ENCODE results near the gene AFTPH. TPM values are rescaled to one million over a fixed set of nuclear protein-coding genes. Genes with fewer than 3 reads are reported as not detected.

The AFTPH gene
- 10 to 100 TPM; 32.0 to 52.9 TPM for total RNA-seq

DNA sequence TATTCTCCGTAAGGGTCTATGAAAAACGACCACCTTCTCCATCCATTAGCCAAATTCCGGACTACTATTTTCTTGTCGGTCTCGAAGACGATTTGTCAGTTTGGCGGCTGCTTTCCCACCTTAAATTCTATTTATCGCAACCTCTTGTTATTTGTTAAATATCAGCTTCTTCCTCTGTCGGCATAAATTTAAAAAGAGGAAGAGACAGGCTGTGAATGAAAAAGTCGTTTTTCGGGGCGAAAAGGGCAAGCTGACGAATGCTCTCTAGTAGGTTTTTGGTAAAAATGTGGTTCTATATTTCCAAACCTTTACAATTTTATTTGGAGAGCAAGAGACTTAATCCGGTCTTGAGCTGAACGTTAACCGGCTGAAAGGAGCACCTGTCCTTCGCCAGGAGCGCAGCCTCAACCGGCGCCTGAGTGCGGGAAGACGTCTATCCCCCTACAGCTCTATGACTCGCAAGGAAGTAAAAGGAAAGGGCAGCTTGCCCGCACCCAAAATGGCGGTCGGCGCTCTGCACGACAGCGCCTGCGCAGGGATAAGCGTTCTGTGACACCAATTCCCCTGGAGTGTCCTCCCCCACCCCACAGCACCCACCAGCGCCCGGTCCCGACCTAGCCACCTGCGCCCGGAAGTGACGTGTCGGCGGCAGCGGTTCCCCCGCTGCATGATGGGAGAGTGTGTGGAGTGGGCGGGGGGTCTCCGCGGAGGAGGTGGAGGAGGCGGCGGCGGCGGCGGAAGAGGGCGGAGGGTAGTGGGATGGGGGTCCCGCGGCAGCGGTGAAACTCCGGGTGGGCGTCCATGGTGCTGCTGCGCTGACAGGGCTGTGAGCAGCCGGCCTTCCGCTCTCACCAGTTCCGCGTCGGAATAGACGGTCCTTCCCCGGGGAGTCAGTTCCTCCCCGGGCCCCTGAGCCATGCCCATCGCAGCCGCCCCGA is at the start of gene AFTPH:
Gene AFTPH, plus strand, starts transcription at position 663 of the 938 bp plus-strand sequence. CDS start 27,147 bp downstream, outside the sequence.
- intact Hi-C loops (cut with DNase I) = loop anchor here (5.0 kb wide), 1 partner anchor 343 kb away; no protein-coding TSS in a partner anchor

DNA sequence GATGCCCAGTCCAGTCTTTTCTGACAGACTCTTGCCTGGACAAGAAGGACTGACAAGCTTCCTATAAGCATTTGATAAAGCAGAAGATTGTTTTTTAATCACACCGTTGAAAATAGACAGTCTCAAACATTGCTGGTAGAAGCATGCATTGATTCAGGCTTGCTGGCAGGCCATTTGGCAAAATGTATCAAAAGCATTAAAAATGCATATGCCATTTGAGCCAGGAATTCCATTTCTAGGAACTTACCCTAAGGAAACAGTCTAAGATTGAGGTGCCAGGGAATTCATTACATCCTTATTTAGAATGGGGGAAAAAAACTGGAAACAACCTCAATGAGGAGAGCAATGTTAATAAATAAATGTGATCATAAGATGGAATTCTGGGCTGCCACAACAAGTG is 49.5 kb upstream of the AFTPH start:
- H3K4me1 ChIP-seq = no peaks in the 10 kb centered on the region
- WGBS, 2 donors = 48 to 74% methylated on average over 1 of the region's 1 CpG
- H3K4me3 ChIP-seq = no peak overlapping the region

More for the DNA sequence above, at the start of gene AFTPH:
- Histone ChIP-seq H3K4me1 (peaks cover 16% of the 10 kb centered on the region), H3K27ac (peak within 1 kb of the TSS; percentile 95 to 96 (median 95)), H3K4me3 (peak within 1 kb of the TSS; percentile 61 to 100), H3K9me3 (no peaks in the 10 kb centered on the region), H3K27me3 (no peaks in the 10 kb centered on the region), H3K36me3 (replicated peaks in 1 of 2; ENCODE audit: insufficient read depth in 1 of 2, low read depth in 2 of 2) (no peaks in the 10 kb centered on the region)
- 0% methylated on average over 50 to 67 of the region's 67 CpGs for WGBS, 2 donors
- TF ChIP-seq, protein P1, sequence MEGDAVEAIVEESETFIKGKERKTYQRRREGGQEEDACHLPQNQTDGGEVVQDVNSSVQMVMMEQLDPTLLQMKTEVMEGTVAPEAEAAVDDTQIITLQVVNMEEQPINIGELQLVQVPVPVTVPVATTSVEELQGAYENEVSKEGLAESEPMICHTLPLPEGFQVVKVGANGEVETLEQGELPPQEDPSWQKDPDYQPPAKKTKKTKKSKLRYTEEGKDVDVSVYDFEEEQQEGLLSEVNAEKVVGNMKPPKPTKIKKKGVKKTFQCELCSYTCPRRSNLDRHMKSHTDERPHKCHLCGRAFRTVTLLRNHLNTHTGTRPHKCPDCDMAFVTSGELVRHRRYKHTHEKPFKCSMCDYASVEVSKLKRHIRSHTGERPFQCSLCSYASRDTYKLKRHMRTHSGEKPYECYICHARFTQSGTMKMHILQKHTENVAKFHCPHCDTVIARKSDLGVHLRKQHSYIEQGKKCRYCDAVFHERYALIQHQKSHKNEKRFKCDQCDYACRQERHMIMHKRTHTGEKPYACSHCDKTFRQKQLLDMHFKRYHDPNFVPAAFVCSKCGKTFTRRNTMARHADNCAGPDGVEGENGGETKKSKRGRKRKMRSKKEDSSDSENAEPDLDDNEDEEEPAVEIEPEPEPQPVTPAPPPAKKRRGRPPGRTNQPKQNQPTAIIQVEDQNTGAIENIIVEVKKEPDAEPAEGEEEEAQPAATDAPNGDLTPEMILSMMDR (IDR thresholded peaks at IDR 0.05) = peak in 1 of 7 experiments; percentile 17
- peak; percentile 82 to 98 (median 95) for TF ChIP-seq POLR2A (IDR thresholded peaks at IDR 0.05)
- peak; percentile 97 for ATAC-seq
- DNase-seq = peak; percentile 99

GRCh38 chr2:64477037-64477436 is 47.1 kb upstream of the AFTPH start:
- Histone ChIP-seq H3K27ac (no peak overlapping the region), H3K9me3 (no peaks in the 10 kb centered on the region), H3K27me3 (no peaks in the 10 kb centered on the region), H3K4me1 (no peaks in the 10 kb centered on the region), H3K36me3 (replicated peaks in 1 of 2; ENCODE audit: insufficient read depth in 1 of 2, low read depth in 2 of 2) (no peaks in the 10 kb centered on the region), H3K4me3 (no peak overlapping the region)
- WGBS, 2 donors = 91 to 95% methylated on average over 1 of the region's 1 CpG
- ATAC-seq = no peak
- intact Hi-C loops (cut with DNase I) = no loop called here
- no peak for DNase-seq
- no peak for TF ChIP-seq POLR2A (IDR thresholded peaks at IDR 0.05)
- TF ChIP-seq, protein P1 (IDR thresholded peaks at IDR 0.05) = no peak

More for the DNA sequence above, 49.5 kb upstream of the AFTPH start:
- no peak overlapping the region for H3K27ac ChIP-seq
- ATAC-seq = no peak
- no peaks in the 10 kb centered on the region for H3K36me3 ChIP-seq (replicated peaks in 1 of 2; ENCODE audit: insufficient read depth in 1 of 2, low read depth in 2 of 2)
- TF ChIP-seq, protein P1 (IDR thresholded peaks at IDR 0.05) = no peak
- no peak for TF ChIP-seq POLR2A (IDR thresholded peaks at IDR 0.05)
- H3K27me3 ChIP-seq = no peaks in the 10 kb centered on the region
- DNase-seq = no peak
- intact Hi-C loops (cut with DNase I) = no loop called here
- no peaks in the 10 kb centered on the region for H3K9me3 ChIP-seq

DNA sequence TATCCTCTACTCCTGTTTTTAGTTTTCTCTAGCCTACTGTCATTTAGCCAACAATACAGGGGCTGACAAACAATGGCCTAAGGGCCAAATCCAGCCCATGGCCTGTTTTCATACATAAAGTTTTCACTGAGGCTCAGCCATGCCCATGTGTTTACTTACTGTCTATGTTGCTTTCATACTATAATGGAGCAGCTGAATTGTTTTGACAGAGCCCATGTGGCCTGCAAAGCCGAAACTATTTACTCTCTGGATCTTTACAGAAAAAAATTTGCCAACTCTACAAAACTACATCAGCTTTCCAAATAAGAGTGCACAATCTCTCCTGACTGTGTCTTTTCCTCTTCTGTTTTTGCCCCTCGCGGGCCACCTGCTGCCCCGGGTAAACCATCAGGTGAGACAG is 46.1 kb upstream of the AFTPH start:
- H3K27me3 ChIP-seq = no peaks in the 10 kb centered on the region
- 92 to 93% methylated on average over 4 of the region's 4 CpGs for WGBS, 2 donors
- H3K36me3 ChIP-seq (replicated peaks in 1 of 2; ENCODE audit: insufficient read depth in 1 of 2, low read depth in 2 of 2) = no peaks in the 10 kb centered on the region
- intact Hi-C loops (cut with DNase I) = no loop called here
- TF ChIP-seq, protein P1 (IDR thresholded peaks at IDR 0.05) = no peak
- no peak for TF ChIP-seq POLR2A (IDR thresholded peaks at IDR 0.05)
- DNase-seq (no peak), ATAC-seq (no peak)
- peaks cover 5% of the 10 kb centered on the region for H3K4me1 ChIP-seq
- no peaks in the 10 kb centered on the region for H3K9me3 ChIP-seq
- H3K27ac ChIP-seq = no peak overlapping the region
- H3K4me3 ChIP-seq = no peak overlapping the region

Measured in body of pancreas (tissue), 4 donors.